Rectal smooth muscle tissue (tissue), 1 donor: ENCODE data around the gene PHYKPL.

Experiments used
- H3K27ac ChIP-seq: one replicate; pipeline ENCODE4 v1.7.0; 2013; ENCODE audit warnings: low read depth, low read length, inconsistent platforms
- H3K27me3 ChIP-seq: one replicate; pipeline ENCODE4 v1.7.0; 2013; ENCODE audit warnings: low read length; ENCODE audit not compliant: control insufficient read depth, insufficient read depth
- H3K36me3 ChIP-seq: one replicate; pipeline ENCODE4 v1.7.0; 2013; ENCODE audit warnings: low read length; ENCODE audit not compliant: control insufficient read depth, insufficient read depth
- H3K4me1 ChIP-seq: one replicate; pipeline ENCODE4 v1.7.0; 2013; ENCODE audit warnings: low read length; ENCODE audit not compliant: control insufficient read depth, insufficient read depth
- H3K4me3 ChIP-seq: one replicate; pipeline ENCODE4 v1.7.0; 2013; ENCODE audit warnings: low read length
- H3K9ac ChIP-seq: one replicate; pipeline ENCODE4 v1.7.0; 2013; ENCODE audit warnings: low read length

The PHYKPL gene

GRCh38 chr5:178223828-178224335, 8.7 kb downstream of the PHYKPL start:
- no peak overlapping the region for H3K9ac ChIP-seq
- H3K27ac ChIP-seq, result no peak overlapping the region
- no peak overlapping the region for H3K4me3 ChIP-seq
- H3K4me1 ChIP-seq, result no peaks in the 10 kb centered on the region
- H3K36me3 ChIP-seq, result peaks cover 9% of the 10 kb centered on the region
- no peaks in the 10 kb centered on the region for H3K27me3 ChIP-seq

GRCh38 chr5:178223196-178223773, 9.3 kb downstream of the PHYKPL start:
- H3K27me3 ChIP-seq, result no peaks in the 10 kb centered on the region
- H3K36me3 ChIP-seq, result peaks cover 9% of the 10 kb centered on the region
- no peak overlapping the region for H3K4me3 ChIP-seq
- no peaks in the 10 kb centered on the region for H3K4me1 ChIP-seq
- H3K27ac ChIP-seq, result no peak overlapping the region
- no peak overlapping the region for H3K9ac ChIP-seq

GRCh38 chr5:178222292-178222691, 10.3 kb downstream of the PHYKPL start:
- peaks cover 9% of the 10 kb centered on the region for H3K36me3 ChIP-seq
- H3K9ac ChIP-seq, result no peak overlapping the region
- no peak overlapping the region for H3K27ac ChIP-seq
- H3K27me3 ChIP-seq, result no peaks in the 10 kb centered on the region
- no peak overlapping the region for H3K4me3 ChIP-seq
- no peaks in the 10 kb centered on the region for H3K4me1 ChIP-seq

- no peak overlapping the region for H3K9ac ChIP-seq
- no peaks in the 10 kb centered on the region for H3K4me1 ChIP-seq
- no peaks in the 10 kb centered on the region for H3K27me3 ChIP-seq
- no peak overlapping the region for H3K4me3 ChIP-seq
- H3K36me3 ChIP-seq, result peaks cover 9% of the 10 kb centered on the region
- H3K27ac ChIP-seq, result no peak overlapping the region
Measured at GRCh38 chr5:178221853-178222252, 10.7 kb downstream of the PHYKPL start.

GRCh38 chr5:178221282-178221681, 11.3 kb downstream of the PHYKPL start:
- Histone ChIP-seq H3K36me3 (peaks cover 15% of the 10 kb centered on the region), H3K27me3 (no peaks in the 10 kb centered on the region), H3K4me1 (no peaks in the 10 kb centered on the region), H3K27ac (no peak overlapping the region), H3K4me3 (no peak overlapping the region), H3K9ac (no peak overlapping the region)

- no peaks in the 10 kb centered on the region for H3K27me3 ChIP-seq
- no peak overlapping the region for H3K9ac ChIP-seq
- H3K36me3 ChIP-seq, result peaks cover 30% of the 10 kb centered on the region
- no peak overlapping the region for H3K4me3 ChIP-seq
- no peak overlapping the region for H3K27ac ChIP-seq
- no peaks in the 10 kb centered on the region for H3K4me1 ChIP-seq
Measured at GRCh38 chr5:178218827-178219226, 13.8 kb downstream of the PHYKPL start.

GRCh38 chr5:178218237-178218776, 14.3 kb downstream of the PHYKPL start:
- Histone ChIP-seq H3K4me1 (no peaks in the 10 kb centered on the region), H3K4me3 (no peak overlapping the region), H3K27me3 (no peaks in the 10 kb centered on the region), H3K27ac (no peak overlapping the region), H3K9ac (no peak overlapping the region), H3K36me3 (peaks cover 33% of the 10 kb centered on the region)

- Histone ChIP-seq H3K4me3 (no peak overlapping the region), H3K4me1 (no peaks in the 10 kb centered on the region), H3K9ac (no peak overlapping the region), H3K27ac (no peak overlapping the region), H3K27me3 (no peaks in the 10 kb centered on the region), H3K36me3 (peaks cover 44% of the 10 kb centered on the region)
Measured at GRCh38 chr5:178216779-178217178, 15.8 kb downstream of the PHYKPL start.

- Histone ChIP-seq H3K27me3 (no peaks in the 10 kb centered on the region), H3K4me1 (no peaks in the 10 kb centered on the region), H3K9ac (no peak overlapping the region), H3K36me3 (peaks cover 48% of the 10 kb centered on the region), H3K27ac (no peak overlapping the region), H3K4me3 (no peak overlapping the region)
Measured at GRCh38 chr5:178216088-178216534, 16.5 kb downstream of the PHYKPL start.

GRCh38 chr5:178215280-178216002, 17.2 kb downstream of the PHYKPL start:
- H3K27ac ChIP-seq, result no peak overlapping the region
- H3K4me3 ChIP-seq, result no peak overlapping the region
- H3K4me1 ChIP-seq, result no peaks in the 10 kb centered on the region
- no peak overlapping the region for H3K9ac ChIP-seq
- H3K36me3 ChIP-seq, result peaks cover 52% of the 10 kb centered on the region
- no peaks in the 10 kb centered on the region for H3K27me3 ChIP-seq

- no peaks in the 10 kb centered on the region for H3K4me1 ChIP-seq
- H3K27me3 ChIP-seq, result no peaks in the 10 kb centered on the region
- H3K27ac ChIP-seq, result no peak overlapping the region
- H3K4me3 ChIP-seq, result no peak overlapping the region
- no peak overlapping the region for H3K9ac ChIP-seq
- peaks cover 63% of the 10 kb centered on the region for H3K36me3 ChIP-seq
Measured at GRCh38 chr5:178214160-178214803, 18.3 kb downstream of the PHYKPL start.

- H3K27ac ChIP-seq, result no peak overlapping the region
- no peaks in the 10 kb centered on the region for H3K4me1 ChIP-seq
- H3K4me3 ChIP-seq, result no peak overlapping the region
- H3K9ac ChIP-seq, result no peak overlapping the region
- no peaks in the 10 kb centered on the region for H3K27me3 ChIP-seq
- peaks cover 69% of the 10 kb centered on the region for H3K36me3 ChIP-seq
Measured at GRCh38 chr5:178213748-178214151, 18.9 kb downstream of the PHYKPL start.
